ENCODE data around the gene PAGE2.
A peak's percentile ranks its signal among the peaks of the same experiment; 100 is the strongest.
"Not testable (repeated sequence)": the region's sequence is repeated elsewhere in the genome, so short reads cannot be mapped to it uniquely, and the experiment has no call there.

Gene PAGE2

GRCh38 chrX:55088795-55089489 lies at the start of gene PAGE2:
TSS of gene PAGE2 (plus strand) at chrX:55089018. CDS start at chrX:55090021, 1,003 bp downstream.
- no peak for DNase-seq

GRCh38 chrX:55039471-55039870 lies 49.3 kb upstream of the PAGE2 start:
- DNase-seq: no peak

GRCh38 chrX:55041514-55041913 lies 47.3 kb upstream of the PAGE2 start:
- DNase-seq: no peak

GRCh38 chrX:55050599-55050998 lies 38.2 kb upstream of the PAGE2 start:
- not testable (repeated sequence) for DNase-seq

- no peak for DNase-seq
Measured at GRCh38 chrX:55056820-55057674, 31.8 kb upstream of the PAGE2 start.

GRCh38 chrX:55057675-55058249 lies 31.1 kb upstream of the PAGE2 start:
- DNase-seq: peak; percentile 8

- DNase-seq: not testable (repeated sequence)
Measured at GRCh38 chrX:55067180-55067579, 21.6 kb upstream of the PAGE2 start.

GRCh38 chrX:55072286-55072685 lies 16.5 kb upstream of the PAGE2 start:
- DNase-seq: no peak

- DNase-seq: no peak
Measured at GRCh38 chrX:55074851-55075467, 13.9 kb upstream of the PAGE2 start, which contains the start of gene PAGE2B. TSS of gene PAGE2B (plus strand) at chrX:55075030. CDS start at chrX:55076042, 1,012 bp downstream.

- no peak for DNase-seq
Measured at GRCh38 chrX:55098691-55099090, 9.9 kb downstream of the PAGE2 start.

- no peak for DNase-seq
Measured at GRCh38 chrX:55099162-55099561, 10.3 kb downstream of the PAGE2 start.

GRCh38 chrX:55102754-55103153 lies 13.9 kb downstream of the PAGE2 start:
- DNase-seq: no peak

GRCh38 chrX:55107262-55107661 lies 18.4 kb downstream of the PAGE2 start:
- no peak for DNase-seq

GRCh38 chrX:55107911-55108310 lies 19.1 kb downstream of the PAGE2 start:
- no peak for DNase-seq

GRCh38 chrX:55109306-55109705 lies 20.5 kb downstream of the PAGE2 start:
- no peak for DNase-seq

- DNase-seq: no peak
Measured at GRCh38 chrX:55111578-55112254, 22.9 kb downstream of the PAGE2 start.

GRCh38 chrX:55116589-55116988 lies 27.8 kb downstream of the PAGE2 start:
- not testable (repeated sequence) for DNase-seq

GRCh38 chrX:55118574-55118973 lies 29.8 kb downstream of the PAGE2 start:
- no peak for DNase-seq

GRCh38 chrX:55119271-55119670 lies 30.5 kb downstream of the PAGE2 start:
- no peak for DNase-seq

- no peak for DNase-seq
Measured at GRCh38 chrX:55119712-55120111, 30.9 kb downstream of the PAGE2 start.

GRCh38 chrX:55120761-55121358 lies 32.0 kb downstream of the PAGE2 start:
- no peak for DNase-seq

- no peak for DNase-seq
Measured at GRCh38 chrX:55123900-55124299, 35.1 kb downstream of the PAGE2 start.
